NCI-H1694 (cell line): Measurements from ENCODE around the gene LLGL2.
"Not testable (repeated sequence)": the region's sequence is repeated elsewhere in the genome, so short reads cannot be mapped to it uniquely, and the experiment has no call there.

ENCODE experiments used
- DNase-seq: peaks from one replicate; lab custom pipeline; 2025; lab: John Stamatoyannopoulos, UW

The LLGL2 gene

GRCh38 chr17:75507733-75508719 is 17.5 kb upstream of the LLGL2 start:
- DNase-seq = no peak

GRCh38 chr17:75508931-75509361 is 16.6 kb upstream of the LLGL2 start:
- no peak for DNase-seq

- DNase-seq = no peak
These were observed 15.8 kb upstream of the LLGL2 start for GRCh38 chr17:75509528-75510258.

GRCh38 chr17:75511270-75511609 is 14.3 kb upstream of the LLGL2 start:
- DNase-seq = no peak

GRCh38 chr17:75511610-75512575 is 13.6 kb upstream of the LLGL2 start:
- no peak for DNase-seq

GRCh38 chr17:75512926-75513640 is 12.4 kb upstream of the LLGL2 start:
- DNase-seq = no peak

- DNase-seq = no peak
These were observed 11.9 kb upstream of the LLGL2 start for GRCh38 chr17:75513641-75514000.

- no peak for DNase-seq
These were observed 11.1 kb upstream of the LLGL2 start for GRCh38 chr17:75514299-75514918.

- no peak for DNase-seq
These were observed 10.5 kb upstream of the LLGL2 start for GRCh38 chr17:75514919-75515495.

- DNase-seq = peak; percentile 69
These were observed 9.8 kb upstream of the LLGL2 start, which contains the start of gene CASKIN2 for GRCh38 chr17:75515496-75516254. Gene CASKIN2 (minus strand): TSS chr17:75515537. CDS start chr17:75513804, 1,733 bp downstream.

- DNase-seq = peak; percentile 70
These were observed 9.3 kb upstream of the LLGL2 start, which contains the start of gene TSEN54 for GRCh38 chr17:75516255-75516618. Gene TSEN54 (plus strand): TSS chr17:75516528. CDS start chr17:75516561, 33 bp downstream.

- DNase-seq = no peak
These were observed 8.7 kb upstream of the LLGL2 start for GRCh38 chr17:75516619-75517296.

- no peak for DNase-seq
These were observed 8.1 kb upstream of the LLGL2 start for GRCh38 chr17:75517297-75517865.

- DNase-seq = no peak
These were observed 7.3 kb upstream of the LLGL2 start for GRCh38 chr17:75518201-75518600.

GRCh38 chr17:75518983-75519537 is 6.4 kb upstream of the LLGL2 start:
- no peak for DNase-seq

- not testable (repeated sequence) for DNase-seq
These were observed 5.1 kb upstream of the LLGL2 start for GRCh38 chr17:75520413-75520812.

- no peak for DNase-seq
These were observed 4.2 kb upstream of the LLGL2 start for GRCh38 chr17:75521290-75521689.
